Neural crest cell (in vitro differentiated cells): Measurements from ENCODE around the gene STEAP3. TPM values are rescaled to one million over a fixed set of nuclear protein-coding genes. Genes with fewer than 3 reads are reported as not detected.

Source experiments
- DNase-seq: peaks from one replicate; pipeline ENCODE4 v3.0.0; 2021; ENCODE audit warnings: low read depth, mixed read lengths, low spot score
- H3K27ac Mint-ChIP-seq: one replicate; pipeline ENCODE4 v1.8.0; 2021; ENCODE audit warnings: mild to moderate bottlenecking, mixed read lengths; ENCODE audit not compliant: unreplicated experiment
- H3K27me3 Mint-ChIP-seq: 2 replicates; pipeline ENCODE4 v1.8.0; 2021; ENCODE audit warnings: low read depth, mild to moderate bottlenecking, mixed read lengths
- H3K36me3 Mint-ChIP-seq: 2 replicates; pipeline ENCODE4 v1.8.0; 2021; ENCODE audit warnings: low read depth, mild to moderate bottlenecking, mixed read lengths
- H3K4me1 Mint-ChIP-seq: 2 replicates; pipeline ENCODE4 v1.8.0; 2021; ENCODE audit warnings: mixed read lengths
- H3K4me3 Mint-ChIP-seq: one replicate; pipeline ENCODE4 v1.8.0; 2021; ENCODE audit warnings: mild to moderate bottlenecking, mixed read lengths
- H3K9me3 Mint-ChIP-seq: 2 replicates; pipeline ENCODE4 v1.8.0; 2021; ENCODE audit warnings: mixed read lengths
- total RNA-seq: library from RNA; stranded (reverse); gene quantifications from 2 replicates; pipeline ENCODE4 v1.2.1, GENCODE V29; 2021
- TF ChIP-seq, protein P1 (sequence below): fragments of 200-600 bp; sonication (generic); conservative IDR thresholded peaks from 2 replicates; pipeline ENCODE4 v1.5.0; 2021; ENCODE audit warnings: antibody characterized with exemption, mild to moderate bottlenecking

The STEAP3 gene
- total RNA-seq, 1 donor from 2014 or later: 0.77 TPM

DNA sequence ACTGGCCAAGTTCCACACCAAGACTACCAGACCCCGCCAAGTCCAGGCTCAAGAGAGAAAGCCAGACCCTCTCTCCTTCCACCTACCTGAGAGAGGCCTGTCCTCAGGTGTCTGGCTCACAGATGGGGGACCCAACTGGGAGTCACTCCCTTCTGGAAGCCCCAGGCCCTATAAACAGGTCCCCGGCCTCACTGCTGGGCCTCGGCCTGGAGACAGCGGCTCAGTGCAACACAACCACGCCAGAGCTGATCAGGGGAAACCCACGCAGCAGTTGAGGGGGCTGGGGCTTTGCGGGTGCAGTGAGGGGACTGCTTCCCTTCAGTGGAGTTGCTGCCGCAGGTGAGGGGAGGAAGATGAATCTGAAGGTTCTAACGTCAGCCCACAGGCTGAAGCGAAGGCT is 42.2 kb upstream of the STEAP3 start:
- Mint-ChIP-seq H3K9me3 (no peaks in the 10 kb centered on the region), H3K4me3 (no peak overlapping the region), H3K36me3 (no peaks in the 10 kb centered on the region), H3K27ac (no peak overlapping the region), H3K27me3 (no peaks in the 10 kb centered on the region), H3K4me1 (no peaks in the 10 kb centered on the region)
- no peak for DNase-seq
- TF ChIP-seq, protein P1, sequence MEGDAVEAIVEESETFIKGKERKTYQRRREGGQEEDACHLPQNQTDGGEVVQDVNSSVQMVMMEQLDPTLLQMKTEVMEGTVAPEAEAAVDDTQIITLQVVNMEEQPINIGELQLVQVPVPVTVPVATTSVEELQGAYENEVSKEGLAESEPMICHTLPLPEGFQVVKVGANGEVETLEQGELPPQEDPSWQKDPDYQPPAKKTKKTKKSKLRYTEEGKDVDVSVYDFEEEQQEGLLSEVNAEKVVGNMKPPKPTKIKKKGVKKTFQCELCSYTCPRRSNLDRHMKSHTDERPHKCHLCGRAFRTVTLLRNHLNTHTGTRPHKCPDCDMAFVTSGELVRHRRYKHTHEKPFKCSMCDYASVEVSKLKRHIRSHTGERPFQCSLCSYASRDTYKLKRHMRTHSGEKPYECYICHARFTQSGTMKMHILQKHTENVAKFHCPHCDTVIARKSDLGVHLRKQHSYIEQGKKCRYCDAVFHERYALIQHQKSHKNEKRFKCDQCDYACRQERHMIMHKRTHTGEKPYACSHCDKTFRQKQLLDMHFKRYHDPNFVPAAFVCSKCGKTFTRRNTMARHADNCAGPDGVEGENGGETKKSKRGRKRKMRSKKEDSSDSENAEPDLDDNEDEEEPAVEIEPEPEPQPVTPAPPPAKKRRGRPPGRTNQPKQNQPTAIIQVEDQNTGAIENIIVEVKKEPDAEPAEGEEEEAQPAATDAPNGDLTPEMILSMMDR: no peak

DNA sequence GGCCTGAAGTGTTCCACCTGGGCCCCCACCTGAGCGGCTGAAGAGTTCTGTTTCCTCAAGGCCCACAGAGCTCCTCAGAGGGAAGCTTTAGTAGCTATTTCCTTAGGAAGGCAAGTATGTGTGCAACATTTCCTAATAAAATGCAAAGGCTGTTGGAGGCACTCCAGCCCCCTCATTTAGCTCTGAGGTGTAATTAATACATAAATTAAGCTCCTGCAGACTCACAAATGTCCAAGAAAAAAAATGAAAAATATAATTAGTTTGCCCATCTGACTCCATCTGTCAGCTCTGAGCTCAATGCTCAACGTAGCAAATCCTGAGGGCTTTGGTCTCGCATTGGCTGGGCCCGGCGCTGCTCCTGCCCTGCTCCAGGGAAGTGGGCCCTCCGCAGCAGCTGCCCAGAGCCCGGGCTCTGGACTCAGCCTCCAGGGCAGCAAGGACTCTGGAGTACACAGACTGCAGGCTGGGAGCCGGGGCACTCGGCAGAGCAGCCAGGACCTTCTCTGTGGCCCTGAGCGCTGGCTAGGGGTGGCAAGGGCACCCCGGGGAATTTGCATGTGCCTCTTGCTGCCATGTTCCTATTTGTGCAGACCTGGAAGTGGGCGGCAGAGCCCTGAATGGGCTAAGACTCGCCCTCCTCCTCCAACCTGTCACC is 41.7 kb upstream of the STEAP3 start:
- H3K27me3 Mint-ChIP-seq: no peaks in the 10 kb centered on the region
- TF ChIP-seq, protein P1: no peak
- DNase-seq: no peak
- H3K27ac Mint-ChIP-seq: no peak overlapping the region
- H3K36me3 Mint-ChIP-seq: no peaks in the 10 kb centered on the region
- no peak overlapping the region for H3K4me3 Mint-ChIP-seq
- no peaks in the 10 kb centered on the region for H3K9me3 Mint-ChIP-seq
- no peaks in the 10 kb centered on the region for H3K4me1 Mint-ChIP-seq

DNA sequence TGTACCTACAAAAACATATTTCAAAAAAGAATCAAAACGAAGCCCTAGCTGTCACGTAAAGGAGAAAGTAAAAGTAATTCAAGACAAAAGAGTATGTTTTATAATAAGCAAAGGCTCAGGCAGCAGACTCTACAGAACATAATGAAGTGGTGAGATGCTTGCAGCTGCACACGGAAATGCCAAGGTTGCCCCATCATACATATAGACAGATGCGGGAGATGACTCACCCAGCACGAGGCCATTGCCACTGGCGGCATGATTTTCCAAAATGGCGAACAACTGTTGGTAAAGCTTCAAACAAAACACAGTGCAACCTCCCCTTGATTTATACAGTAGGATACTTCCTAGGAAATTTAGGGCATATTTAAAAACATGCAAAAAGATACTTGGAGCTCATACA is 39.1 kb upstream of the STEAP3 start:
- Mint-ChIP-seq H3K9me3 (no peaks in the 10 kb centered on the region), H3K27ac (peak overlapping the region; percentile 54), H3K36me3 (no peaks in the 10 kb centered on the region), H3K27me3 (no peaks in the 10 kb centered on the region), H3K4me1 (no peaks in the 10 kb centered on the region), H3K4me3 (no peak overlapping the region)
- DNase-seq: no peak
- TF ChIP-seq, protein P1: no peak

DNA sequence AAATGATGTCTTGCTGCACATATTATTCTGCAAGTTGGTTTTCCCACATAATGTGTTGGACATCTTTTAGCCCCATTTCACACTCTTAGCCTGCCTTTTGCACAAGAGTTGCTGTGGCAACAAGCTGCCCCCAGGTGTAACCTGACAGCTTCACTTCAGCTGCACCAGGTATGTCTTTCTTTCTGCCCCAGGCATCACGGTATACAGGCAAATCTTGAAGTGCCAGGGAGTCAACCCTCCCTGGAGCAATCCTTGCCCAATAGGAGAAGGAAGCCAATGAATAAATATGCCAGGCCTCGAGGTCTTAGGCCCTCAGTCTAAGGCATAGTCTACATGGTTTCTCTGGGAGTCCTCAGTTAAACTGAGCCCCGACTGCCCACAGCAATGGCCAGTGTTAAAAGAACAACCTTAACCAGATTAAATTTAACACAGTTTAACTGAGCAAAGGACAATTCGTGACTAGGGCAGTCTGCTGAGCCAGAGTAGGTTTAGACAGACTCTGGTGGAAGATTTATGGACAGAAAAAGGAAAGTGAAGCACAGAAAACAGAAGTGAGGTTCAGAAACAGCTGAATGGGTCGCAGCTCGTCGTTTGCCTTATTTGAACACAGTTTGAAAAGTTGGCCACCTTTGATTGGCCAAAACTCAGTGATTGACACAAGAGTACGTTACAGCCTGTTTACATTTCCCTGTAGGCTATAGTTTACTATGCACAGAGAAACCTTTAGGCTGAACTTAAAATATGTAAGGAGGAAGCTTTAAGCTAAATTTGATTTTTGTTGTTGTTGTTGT is 33.1 kb upstream of the STEAP3 start:
- Mint-ChIP-seq H3K4me1 (no peaks in the 10 kb centered on the region), H3K27me3 (peaks cover 15% of the 10 kb centered on the region), H3K4me3 (no peak overlapping the region), H3K9me3 (no peaks in the 10 kb centered on the region), H3K36me3 (no peaks in the 10 kb centered on the region), H3K27ac (no peak overlapping the region)
- TF ChIP-seq, protein P1: no peak
- no peak for DNase-seq

DNA sequence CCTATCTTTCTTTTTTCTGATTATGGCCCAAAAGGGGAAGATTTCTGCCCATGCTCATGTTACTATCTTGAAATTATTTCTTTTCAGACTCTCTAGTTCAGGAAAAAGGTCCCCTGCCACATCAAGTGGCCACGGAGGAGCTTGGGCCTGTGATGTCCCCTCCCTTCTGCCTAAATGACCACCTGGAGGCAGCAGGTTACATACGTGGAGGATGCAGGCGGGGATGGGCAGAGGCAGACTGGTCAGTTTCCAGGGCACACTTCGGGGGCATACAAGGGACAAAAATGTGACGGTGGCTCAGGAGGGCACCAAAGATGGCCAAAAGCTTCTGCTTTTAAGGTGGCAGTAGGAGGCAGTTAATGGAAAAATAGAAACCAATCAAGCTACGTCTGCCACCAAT is 30.7 kb upstream of the STEAP3 start:
- Mint-ChIP-seq H3K36me3 (no peaks in the 10 kb centered on the region), H3K9me3 (no peaks in the 10 kb centered on the region), H3K27ac (no peak overlapping the region), H3K4me3 (no peak overlapping the region), H3K4me1 (peaks cover 16% of the 10 kb centered on the region), H3K27me3 (peaks cover 37% of the 10 kb centered on the region)
- TF ChIP-seq, protein P1: no peak
- DNase-seq: no peak
